ENCODE data around the gene SH3D21.

The SH3D21 gene

GRCh38 chr1:36269408-36269838 lies 36.7 kb upstream of the SH3D21 start:
- H3K4me3 ChIP-seq (ENCODE audit: low read depth, low read length) = no peak overlapping the region
- DNase-seq (ENCODE audit: low read depth) = no peak

GRCh38 chr1:36273024-36273423 lies 33.1 kb upstream of the SH3D21 start:
- no peak for TF ChIP-seq MAX (IDR thresholded peaks at IDR 0.05; ENCODE audit: low read depth, low read length)
- no peak for TF ChIP-seq CTCF (IDR thresholded peaks at IDR 0.05; ENCODE audit: low read depth, low read length)
- no peak for TF ChIP-seq MYC (IDR thresholded peaks at IDR 0.05; ENCODE audit: low read depth, low read length)
- no peak for TF ChIP-seq POLR2A (IDR thresholded peaks at IDR 0.05; ENCODE audit: extremely low read depth, insufficient read length)
- no peak overlapping the region for H3K4me3 ChIP-seq (ENCODE audit: low read depth, low read length)
- no peak for DNase-seq (ENCODE audit: low read depth)

More at GRCh38 chr1:36269408-36269838, 36.7 kb upstream of the SH3D21 start:
- TF ChIP-seq POLR2A (IDR thresholded peaks at IDR 0.05; ENCODE audit: extremely low read depth, insufficient read length) = no peak
- TF ChIP-seq MYC (IDR thresholded peaks at IDR 0.05; ENCODE audit: low read depth, low read length) = no peak
- no peak for TF ChIP-seq MAX (IDR thresholded peaks at IDR 0.05; ENCODE audit: low read depth, low read length)
- TF ChIP-seq CTCF (IDR thresholded peaks at IDR 0.05; ENCODE audit: low read depth, low read length) = no peak

DNA sequence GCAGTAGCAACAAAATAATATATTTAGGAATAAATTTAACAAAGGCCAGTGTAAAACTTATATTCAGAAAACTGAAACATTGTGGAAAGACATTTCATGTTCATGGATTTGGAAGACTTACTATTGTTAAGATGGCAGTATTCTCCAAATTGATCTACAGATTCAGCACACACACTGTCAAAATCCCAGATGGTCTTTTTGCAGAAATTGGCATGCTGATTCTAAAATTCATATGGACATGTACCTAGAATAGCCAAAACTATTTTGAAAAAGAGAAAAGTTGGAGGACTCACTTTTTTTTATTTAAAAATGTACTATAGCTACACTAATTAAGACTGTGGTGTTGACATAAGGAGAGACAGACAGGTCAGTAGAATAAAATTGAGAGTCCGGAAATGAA lies 32.0 kb upstream of the SH3D21 start:
- TF ChIP-seq MYC (IDR thresholded peaks at IDR 0.05; ENCODE audit: low read depth, low read length) (no peak), POLR2A (IDR thresholded peaks at IDR 0.05; ENCODE audit: extremely low read depth, insufficient read length) (no peak), CTCF (IDR thresholded peaks at IDR 0.05; ENCODE audit: low read depth, low read length) (no peak), MAX (IDR thresholded peaks at IDR 0.05; ENCODE audit: low read depth, low read length) (no peak)
- DNase-seq (ENCODE audit: low read depth) = no peak
- H3K4me3 ChIP-seq (ENCODE audit: low read depth, low read length) = no peak overlapping the region

- no peak for DNase-seq (ENCODE audit: low read depth)
- TF ChIP-seq CTCF (IDR thresholded peaks at IDR 0.05; ENCODE audit: low read depth, low read length) = no peak
- TF ChIP-seq MYC (IDR thresholded peaks at IDR 0.05; ENCODE audit: low read depth, low read length) = no peak
- no peak for TF ChIP-seq MAX (IDR thresholded peaks at IDR 0.05; ENCODE audit: low read depth, low read length)
- no peak for TF ChIP-seq POLR2A (IDR thresholded peaks at IDR 0.05; ENCODE audit: extremely low read depth, insufficient read length)
- H3K4me3 ChIP-seq (ENCODE audit: low read depth, low read length) = no peak overlapping the region
Observed at GRCh38 chr1:36276688-36277087, 29.5 kb upstream of the SH3D21 start.

DNA sequence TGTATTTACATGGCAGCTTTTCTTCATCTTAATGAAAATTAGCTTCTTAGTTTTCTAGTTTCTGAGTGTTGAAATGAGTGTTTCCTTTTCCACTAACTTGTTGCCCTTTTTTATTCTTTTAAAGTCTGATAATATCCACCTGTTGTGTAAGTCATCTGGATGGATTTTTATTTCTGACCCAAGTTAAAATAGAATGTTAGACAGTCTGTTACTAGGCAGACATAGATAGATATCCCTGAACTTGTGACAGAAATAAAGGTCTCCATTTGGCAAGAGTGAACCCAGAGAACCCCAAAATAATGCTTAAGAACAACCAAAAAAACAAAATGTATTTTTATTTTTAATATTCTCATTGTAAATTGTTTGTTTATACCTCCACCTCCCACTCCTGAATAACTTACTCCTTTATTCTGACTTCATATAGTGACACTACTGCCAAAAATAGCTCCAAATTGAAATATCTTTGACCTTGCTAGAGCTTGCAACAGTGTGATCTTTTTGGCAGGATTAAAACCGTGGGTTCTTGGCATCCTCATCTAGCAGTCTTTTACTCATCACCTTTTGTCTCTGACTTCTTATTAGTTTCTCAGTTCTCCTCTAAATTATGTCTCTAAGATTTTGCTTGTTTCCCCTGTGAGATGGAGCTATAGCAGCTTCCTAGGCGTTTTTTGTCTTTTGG lies 26.9 kb upstream of the SH3D21 start:
- no peak for TF ChIP-seq CTCF (IDR thresholded peaks at IDR 0.05; ENCODE audit: low read depth, low read length)
- no peak for TF ChIP-seq POLR2A (IDR thresholded peaks at IDR 0.05; ENCODE audit: extremely low read depth, insufficient read length)
- no peak for TF ChIP-seq MYC (IDR thresholded peaks at IDR 0.05; ENCODE audit: low read depth, low read length)
- no peak for TF ChIP-seq MAX (IDR thresholded peaks at IDR 0.05; ENCODE audit: low read depth, low read length)
- H3K4me3 ChIP-seq (ENCODE audit: low read depth, low read length) = no peak overlapping the region
- DNase-seq (ENCODE audit: low read depth) = no peak

Data from NB4 (cell line).